ENCODE results near the gene CLPSL2.

The CLPSL2 gene, protein sequence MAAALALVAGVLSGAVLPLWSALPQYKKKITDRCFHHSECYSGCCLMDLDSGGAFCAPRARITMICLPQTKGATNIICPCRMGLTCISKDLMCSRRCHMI

DNA sequence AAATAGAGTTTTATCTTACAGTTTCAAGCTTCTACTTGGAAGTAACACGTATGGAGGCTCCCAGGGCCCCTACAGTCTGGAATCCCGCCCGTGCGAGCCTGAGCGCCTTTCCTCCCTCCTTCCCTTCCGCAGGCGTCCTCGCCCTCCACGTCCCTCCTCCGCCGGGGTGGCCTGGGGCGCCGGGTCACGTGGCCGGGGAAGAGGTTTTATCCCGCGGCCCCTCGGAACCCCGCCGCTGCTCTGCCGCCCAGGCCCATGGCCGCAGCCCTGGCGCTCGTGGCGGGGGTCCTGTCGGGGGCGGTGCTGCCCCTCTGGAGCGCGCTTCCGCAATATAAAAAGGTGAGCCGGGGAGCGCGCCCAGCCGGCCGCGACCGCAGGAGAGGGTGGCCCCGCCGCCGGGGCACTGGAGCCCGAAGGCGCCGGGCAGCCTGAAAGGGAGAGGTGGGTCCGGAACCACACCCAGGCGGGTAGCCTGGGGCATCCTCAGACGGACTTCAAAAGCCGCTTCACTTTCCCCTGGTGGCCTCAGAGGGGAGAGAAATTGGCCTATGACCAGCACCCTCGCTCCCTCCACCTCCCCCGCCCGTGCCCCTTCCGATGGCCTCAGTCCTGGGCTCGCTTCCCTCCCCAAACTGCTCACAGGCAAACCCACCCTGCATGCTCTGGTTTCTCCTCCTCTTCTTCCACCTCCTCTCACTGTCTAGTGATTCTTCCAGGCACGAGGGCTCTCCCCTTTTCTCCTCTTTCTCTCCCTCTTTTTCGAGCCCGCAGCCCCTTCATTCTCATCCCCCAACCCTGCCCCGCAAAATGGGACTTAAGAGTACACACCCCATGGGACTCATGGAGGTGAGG lies at the start of gene CLPSL2:
Gene CLPSL2, plus strand, starts transcription at position 235 of the 852 bp plus-strand sequence. Its CDS starts 21 bp downstream, at position 256.
- no peak within 1 kb of the TSS for H3K27ac ChIP-seq
- H3K4me3 ChIP-seq = peak within 1 kb of the TSS; percentile 53
- no peaks in the 10 kb centered on the region for H3K36me3 ChIP-seq (ENCODE audit: insufficient read depth, low read length)
- H3K9ac ChIP-seq (ENCODE audit: insufficient read length) = no peak within 1 kb of the TSS
- no peak for DNase-seq (ENCODE audit: low read depth, low spot score)
- H3K9me3 ChIP-seq (ENCODE audit: low read depth, low read length) = no peaks in the 10 kb centered on the region
- TF ChIP-seq POLR2AphosphoS5 (IDR thresholded peaks at IDR 0.05; ENCODE audit: borderline replicate concordance, low read depth, low read length) = no peak
- TF ChIP-seq FOXP2 (optimal IDR thresholded peaks at IDR 0.05; ENCODE audit: control extremely low read depth, extremely low read length, insufficient read depth) = no peak
- TF ChIP-seq EZH2 (IDR thresholded peaks at IDR 0.05) = no peak

DNA sequence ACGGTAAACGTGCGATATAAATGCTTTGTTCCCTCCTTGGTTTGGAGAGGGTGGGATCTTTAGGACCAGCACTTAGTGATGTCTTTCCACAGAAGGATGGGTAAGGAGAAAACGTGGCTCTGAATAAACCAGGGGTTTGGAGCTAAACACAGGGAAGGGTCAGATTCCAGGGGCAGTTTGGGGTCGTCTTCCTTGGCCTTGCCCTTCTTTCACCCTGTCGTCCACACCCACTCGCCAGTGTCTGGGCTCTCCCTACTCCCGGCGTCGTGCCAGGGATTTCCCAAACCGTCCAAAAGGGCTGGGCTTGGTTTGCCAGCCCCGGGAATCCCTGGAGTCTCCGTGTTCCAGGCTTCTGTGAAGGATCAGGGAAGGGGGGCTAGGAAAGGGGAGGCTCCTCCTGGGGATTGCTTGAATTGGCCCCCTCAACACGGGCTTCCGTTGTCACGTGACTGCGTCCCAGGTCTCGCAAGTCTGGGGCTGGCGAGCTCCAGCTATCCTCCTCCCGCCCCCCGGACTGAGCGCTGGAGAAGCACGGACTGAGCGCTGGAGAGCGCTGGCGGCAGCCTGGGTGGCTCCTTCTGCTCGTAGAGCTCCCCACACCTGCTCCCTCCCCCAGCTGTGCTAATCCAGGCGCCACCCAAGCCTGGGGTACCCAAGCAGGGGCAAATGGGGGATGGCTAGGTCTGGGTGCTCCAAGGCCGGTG lies 49.0 kb upstream of the CLPSL2 start:
- TF ChIP-seq FOXP2 (optimal IDR thresholded peaks at IDR 0.05; ENCODE audit: control extremely low read depth, extremely low read length, insufficient read depth) (no peak), POLR2AphosphoS5 (IDR thresholded peaks at IDR 0.05; ENCODE audit: borderline replicate concordance, low read depth, low read length) (peak; percentile 57)
- Histone ChIP-seq H3K36me3 (ENCODE audit: insufficient read depth, low read length) (no peaks in the 10 kb centered on the region), H3K9ac (ENCODE audit: insufficient read length) (peak overlapping the region; percentile 74), H3K4me3 (peak overlapping the region; percentile 86), H3K9me3 (ENCODE audit: low read depth, low read length) (no peaks in the 10 kb centered on the region), H3K27ac (peak overlapping the region; percentile 86)
- DNase-seq (ENCODE audit: low read depth, low spot score) = no peak

DNA sequence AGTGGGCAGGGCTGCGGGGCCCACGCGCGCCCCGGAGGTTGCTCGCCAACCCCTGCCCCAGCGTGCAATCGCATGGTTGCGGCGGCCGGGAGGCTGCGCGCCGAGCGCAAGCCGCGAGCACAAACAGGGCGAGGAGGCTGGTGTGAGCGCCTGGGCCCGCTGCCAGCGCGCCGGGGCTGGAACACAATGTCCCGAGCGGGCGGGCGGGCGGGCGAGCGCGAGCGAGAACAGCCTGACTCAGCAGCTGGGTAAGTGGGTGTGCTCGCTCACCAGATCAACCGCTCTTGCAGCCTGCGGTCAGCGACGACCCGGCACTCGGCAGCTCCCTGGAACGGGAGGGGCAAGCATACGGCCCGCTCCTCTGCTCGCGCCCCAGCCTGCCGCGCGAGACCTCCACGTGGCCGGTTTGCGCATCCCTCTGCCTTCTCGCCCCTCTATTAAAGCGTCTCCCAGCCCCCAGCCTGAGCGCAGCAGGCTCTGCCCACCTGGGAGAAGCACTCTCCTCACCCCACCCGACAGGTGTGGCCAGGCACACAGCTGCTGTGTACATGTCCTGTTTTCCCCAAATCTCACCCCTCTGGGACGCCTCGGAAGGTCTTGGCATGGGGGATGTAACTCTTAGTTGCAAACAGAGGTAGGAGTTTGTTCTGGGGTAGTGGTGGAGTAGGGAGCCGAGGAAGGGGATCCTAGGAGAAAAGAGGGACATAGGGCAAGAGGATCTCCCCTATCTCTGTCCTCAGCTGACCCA lies 48.3 kb upstream of the CLPSL2 start:
- H3K9ac ChIP-seq (ENCODE audit: insufficient read length) = peak overlapping the region; percentile 74
- peak overlapping the region; percentile 86 for H3K4me3 ChIP-seq
- no peaks in the 10 kb centered on the region for H3K9me3 ChIP-seq (ENCODE audit: low read depth, low read length)
- peak overlapping the region; percentile 86; the same call in 1 of the 2 replicates for H3K27ac ChIP-seq
- no peaks in the 10 kb centered on the region for H3K36me3 ChIP-seq (ENCODE audit: insufficient read depth, low read length)
- no peak; the same call in 1 of the 2 replicates for TF ChIP-seq POLR2AphosphoS5 (IDR thresholded peaks at IDR 0.05; ENCODE audit: borderline replicate concordance, low read depth, low read length)
- peak; percentile 10 for TF ChIP-seq FOXP2 (optimal IDR thresholded peaks at IDR 0.05; ENCODE audit: control extremely low read depth, extremely low read length, insufficient read depth)
- no peak for DNase-seq (ENCODE audit: low read depth, low spot score)

DNA sequence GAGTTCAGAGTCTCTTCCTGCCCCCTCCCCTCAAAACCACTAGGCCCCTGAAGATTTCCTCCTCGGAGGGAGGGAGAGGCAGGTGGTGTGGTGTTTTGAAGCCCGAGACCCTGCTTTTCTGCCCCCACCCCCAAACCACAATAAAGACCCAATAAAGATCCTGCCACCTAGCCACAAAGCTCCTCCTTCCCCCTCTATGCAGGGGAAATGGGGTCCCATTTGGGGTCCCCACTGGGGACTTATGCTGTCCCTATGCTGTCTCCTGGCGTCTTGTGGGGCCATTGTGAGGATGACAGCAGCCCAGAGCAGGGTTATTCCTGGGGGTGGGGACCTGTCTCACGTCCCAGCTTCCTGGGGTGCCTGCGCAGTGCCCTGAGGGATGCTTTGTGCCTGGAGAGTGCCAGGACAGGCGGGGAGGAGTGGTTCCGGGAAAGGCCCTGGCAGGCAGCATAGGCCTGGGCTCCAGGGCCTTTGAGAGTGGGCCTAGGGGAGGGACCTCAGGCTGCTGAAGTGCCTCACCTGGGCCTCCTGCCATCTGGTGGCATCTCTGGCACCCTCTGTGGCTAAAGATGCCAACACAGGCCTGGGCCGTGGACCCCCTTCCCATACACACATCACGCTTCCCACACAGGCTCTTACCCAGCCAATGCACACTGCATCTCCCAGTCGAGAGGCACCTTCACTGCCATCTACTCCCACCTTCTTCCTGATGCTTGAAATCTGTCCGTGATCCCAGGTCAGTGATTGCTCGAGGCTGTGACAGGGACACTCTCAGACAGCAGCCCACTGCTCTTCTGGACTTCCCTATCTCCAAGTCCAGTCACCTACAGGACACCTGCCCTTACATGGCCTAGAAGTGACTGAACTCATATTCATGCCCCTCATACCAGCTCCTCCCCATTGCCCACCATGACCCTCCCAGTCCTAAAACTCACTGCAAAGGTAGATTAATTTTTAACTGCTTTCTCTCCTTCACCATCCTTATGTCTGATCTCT lies 47.4 kb upstream of the CLPSL2 start:
- Histone ChIP-seq H3K4me3 (peak overlapping the region; percentile 86), H3K36me3 (ENCODE audit: insufficient read depth, low read length) (no peaks in the 10 kb centered on the region), H3K9ac (ENCODE audit: insufficient read length) (peak overlapping the region; percentile 49), H3K9me3 (ENCODE audit: low read depth, low read length) (no peaks in the 10 kb centered on the region), H3K27ac (peak overlapping the region; percentile 62; the same call in 1 of the 2 replicates)
- no peak for DNase-seq (ENCODE audit: low read depth, low spot score)
- no peak for TF ChIP-seq EZH2 (IDR thresholded peaks at IDR 0.05)
- no peak for TF ChIP-seq FOXP2 (optimal IDR thresholded peaks at IDR 0.05; ENCODE audit: control extremely low read depth, extremely low read length, insufficient read depth)
- TF ChIP-seq POLR2AphosphoS5 (IDR thresholded peaks at IDR 0.05; ENCODE audit: borderline replicate concordance, low read depth, low read length) = no peak

DNA sequence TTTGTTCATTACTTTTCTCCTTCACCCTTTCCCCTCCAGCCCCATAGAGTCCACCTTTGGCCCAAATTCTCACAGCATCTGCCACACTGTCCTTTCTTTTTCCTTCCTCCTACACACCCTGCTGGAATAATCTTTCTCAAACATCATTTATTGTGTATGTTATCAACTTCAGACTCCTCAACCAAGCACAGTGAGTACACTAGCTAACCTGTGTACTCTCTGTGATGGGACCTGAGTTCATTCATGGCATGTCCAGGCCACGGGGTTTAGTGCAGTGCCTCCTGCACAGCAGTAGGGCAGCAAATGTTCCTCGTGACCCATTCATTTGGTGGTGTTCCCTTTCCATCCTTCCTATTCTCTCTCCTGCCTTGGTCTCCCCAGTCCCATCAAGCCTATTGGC lies 46.7 kb upstream of the CLPSL2 start:
- DNase-seq (ENCODE audit: low read depth, low spot score) = no peak
- H3K27ac ChIP-seq = peak overlapping the region; percentile 62; the same call in 1 of the 2 replicates
- no peaks in the 10 kb centered on the region for H3K9me3 ChIP-seq (ENCODE audit: low read depth, low read length)
- no peak overlapping the region for H3K4me3 ChIP-seq
- no peak overlapping the region for H3K9ac ChIP-seq (ENCODE audit: insufficient read length)
- no peak for TF ChIP-seq FOXP2 (optimal IDR thresholded peaks at IDR 0.05; ENCODE audit: control extremely low read depth, extremely low read length, insufficient read depth)
- H3K36me3 ChIP-seq (ENCODE audit: insufficient read depth, low read length) = no peaks in the 10 kb centered on the region

DNA sequence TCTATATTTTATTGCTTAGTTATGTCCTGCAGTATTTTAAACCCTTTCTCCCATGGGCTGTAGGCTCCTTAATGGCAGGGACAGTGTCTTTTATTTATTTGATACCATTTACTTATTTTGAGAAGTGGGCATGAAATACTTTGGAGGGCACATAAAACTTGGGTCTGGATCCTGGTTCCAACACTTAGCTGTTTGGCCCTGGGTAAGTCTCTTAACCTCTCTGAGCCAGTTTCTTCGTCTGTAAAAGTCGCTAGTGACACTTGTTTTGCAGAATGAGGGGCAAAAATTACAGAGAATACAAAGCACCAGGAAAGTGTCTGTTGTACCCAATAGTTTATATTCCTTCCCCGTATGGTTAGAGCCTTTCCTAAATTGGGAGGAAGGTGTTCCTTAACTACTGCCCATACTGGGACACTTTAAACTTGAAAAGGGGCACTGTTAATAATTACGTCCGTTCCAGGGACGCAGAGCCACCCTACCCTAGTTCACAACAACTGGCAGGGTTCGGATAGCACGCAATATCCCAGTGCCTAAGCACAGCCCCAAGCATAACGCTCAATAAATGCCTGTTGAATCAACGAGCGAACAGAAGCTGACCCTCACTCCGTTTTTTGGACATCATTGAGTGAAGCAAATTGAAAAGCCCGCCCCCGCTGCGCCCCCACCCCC lies 45.5 kb upstream of the CLPSL2 start:
- no peaks in the 10 kb centered on the region for H3K9me3 ChIP-seq (ENCODE audit: low read depth, low read length)
- H3K27ac ChIP-seq = peak overlapping the region; percentile 69
- TF ChIP-seq EZH2 (IDR thresholded peaks at IDR 0.05) = no peak
- no peaks in the 10 kb centered on the region for H3K36me3 ChIP-seq (ENCODE audit: insufficient read depth, low read length)
- DNase-seq (ENCODE audit: low read depth, low spot score) = no peak
- peak overlapping the region; percentile 80 for H3K4me3 ChIP-seq
- no peak overlapping the region for H3K9ac ChIP-seq (ENCODE audit: insufficient read length)

DNA sequence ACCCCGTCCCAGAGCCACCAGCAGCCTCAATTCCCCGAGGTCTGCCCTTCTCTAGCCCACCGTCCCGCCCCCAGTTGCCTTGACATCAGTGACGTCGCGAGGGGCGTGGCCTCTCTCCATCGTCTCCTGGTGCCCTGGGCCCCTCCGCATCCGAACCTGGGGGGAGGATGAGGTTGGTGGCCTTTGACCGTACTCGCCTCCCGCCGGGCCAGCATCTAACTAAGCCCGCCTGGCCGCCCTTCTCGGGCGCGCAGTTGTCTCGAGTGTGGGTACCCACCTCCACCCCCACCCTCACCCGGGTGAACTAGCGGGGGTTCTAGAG lies 45.0 kb upstream of the CLPSL2 start:
- peak; percentile 50 for TF ChIP-seq FOXP2 (optimal IDR thresholded peaks at IDR 0.05; ENCODE audit: control extremely low read depth, extremely low read length, insufficient read depth)
- no peak for TF ChIP-seq EZH2 (IDR thresholded peaks at IDR 0.05)
- TF ChIP-seq POLR2AphosphoS5 (IDR thresholded peaks at IDR 0.05; ENCODE audit: borderline replicate concordance, low read depth, low read length) = peak; percentile 56; the same call in 1 of the 2 replicates
- DNase-seq (ENCODE audit: low read depth, low spot score) = no peak
- Histone ChIP-seq H3K4me3 (peak overlapping the region; percentile 80), H3K9ac (ENCODE audit: insufficient read length) (no peak overlapping the region), H3K27ac (peak overlapping the region; percentile 72), H3K9me3 (ENCODE audit: low read depth, low read length) (no peaks in the 10 kb centered on the region), H3K36me3 (ENCODE audit: insufficient read depth, low read length) (no peaks in the 10 kb centered on the region)

Data from SK-N-MC (cell line).